Embryonic facial prominence (tissue), 1 donor: ENCODE results near the gene TRRAP.

Source experiments
- DNase-seq: peaks from one replicate; pipeline ENCODE4 v3.0.0-alpha.2; 2016; ENCODE audit errors: extremely low spot score

Gene TRRAP

GRCh38 chr7:98988641-98989040 is 110.3 kb downstream of the TRRAP start:
- DNase-seq: no peak

GRCh38 chr7:98990356-98990755 is 112.0 kb downstream of the TRRAP start:
- no peak for DNase-seq

GRCh38 chr7:98991141-98991540 is 112.8 kb downstream of the TRRAP start:
- DNase-seq: no peak

GRCh38 chr7:98992076-98992475 is 113.7 kb downstream of the TRRAP start:
- no peak for DNase-seq

- no peak for DNase-seq
Measured at GRCh38 chr7:98993024-98993897, 114.9 kb downstream of the TRRAP start.

GRCh38 chr7:98994046-98994944 is 116.0 kb downstream of the TRRAP start:
- no peak for DNase-seq

- no peak for DNase-seq
Measured at GRCh38 chr7:98995111-98995510, 116.8 kb downstream of the TRRAP start.

GRCh38 chr7:98995523-98996149 is 117.3 kb downstream of the TRRAP start:
- DNase-seq: no peak

GRCh38 chr7:98996150-98996552 is 117.8 kb downstream of the TRRAP start:
- DNase-seq: no peak

GRCh38 chr7:98997846-98998245 is 119.5 kb downstream of the TRRAP start:
- no peak for DNase-seq

GRCh38 chr7:98998821-98999725 is 120.7 kb downstream of the TRRAP start:
- DNase-seq: no peak

- DNase-seq: no peak
Measured at GRCh38 chr7:99000196-99000903, 122.0 kb downstream of the TRRAP start.

GRCh38 chr7:99000904-99001465 is 122.7 kb downstream of the TRRAP start:
- no peak for DNase-seq

GRCh38 chr7:99001482-99002147 is 123.3 kb downstream of the TRRAP start:
- DNase-seq: no peak

- DNase-seq: no peak
Measured at GRCh38 chr7:99002148-99002826, 124.0 kb downstream of the TRRAP start.

GRCh38 chr7:99002827-99003212 is 124.5 kb downstream of the TRRAP start:
- no peak for DNase-seq

- DNase-seq: no peak
Measured at GRCh38 chr7:99003419-99003818, 125.1 kb downstream of the TRRAP start.

- DNase-seq: no peak
Measured at GRCh38 chr7:99004216-99004615, 125.9 kb downstream of the TRRAP start.
